ENCODE results near the gene SALL4. TPM values are rescaled to one million over a fixed set of nuclear protein-coding genes. Genes with fewer than 3 reads are reported as not detected.
"Not testable (repeated sequence)": the region's sequence is repeated elsewhere in the genome, so short reads cannot be mapped to it uniquely, and the experiment has no call there.

The SALL4 gene
- total and polyA plus RNA-seq, 2 experiments from 2014 or later = 122 to 227 TPM

DNA sequence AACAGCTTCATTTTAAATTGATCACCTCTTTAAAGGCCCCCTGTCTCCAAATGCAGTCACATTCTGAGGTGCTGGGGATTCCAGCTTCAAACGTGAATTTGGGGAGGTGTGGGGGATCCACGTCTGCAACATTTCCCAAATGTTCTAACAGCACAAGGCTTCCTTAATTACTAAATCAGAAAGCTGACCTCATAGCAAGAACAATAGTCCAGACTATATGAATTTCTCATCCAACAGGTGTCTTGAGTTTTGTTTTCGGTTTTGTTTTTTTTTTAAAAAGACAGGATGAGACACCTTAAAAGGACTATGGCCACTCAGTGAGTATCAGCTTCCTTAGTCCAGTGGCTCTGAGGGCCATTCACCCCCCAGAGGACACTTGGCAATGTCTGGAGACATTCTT is 45.7 kb downstream of the SALL4 start:
- Histone ChIP-seq H3K79me2 (replicated peaks; ENCODE audit: insufficient read depth) (no peaks in the 10 kb centered on the region), H3K27me3 (ENCODE audit: insufficient read depth) (no peaks in the 10 kb centered on the region), H2AFZ (no peak overlapping the region), H3F3A (replicated peaks; ENCODE audit: low read depth) (no peaks in the 10 kb centered on the region), H3K9me2 (ENCODE audit: insufficient read depth) (no peaks in the 10 kb centered on the region), H3K36me3 (ENCODE audit: insufficient read depth) (no peaks in the 10 kb centered on the region), H4K20me1 (replicated peaks; ENCODE audit: insufficient read depth) (no peaks in the 10 kb centered on the region), H3K4me2 (no peak overlapping the region), H3K27ac (ENCODE audit: low read depth) (no peak overlapping the region), H3K4me1 (ENCODE audit: insufficient read depth) (no peaks in the 10 kb centered on the region; the same call in 1 of the 2 replicates), H3K4me3 (no peak overlapping the region)
- Mint-ChIP-seq H3K27ac (no peak overlapping the region), H3K4me1 (peaks cover 9% of the 10 kb centered on the region), H3K27me3 (ENCODE audit: insufficient read depth, low read depth, poor library complexity) (peaks cover 4% of the 10 kb centered on the region), H3K4me3 (no peak overlapping the region), H3K9me3 (peaks cover 1% of the 10 kb centered on the region; the same call in 1 of the 3 replicates), H3K36me3 (ENCODE audit: low read depth) (peaks cover 8% of the 10 kb centered on the region; the same call in 2 of the 3 replicates)
- TF ChIP-seq NANOG (IDR thresholded peaks at IDR 0.05; ENCODE audit: borderline replicate concordance) (no peak), CREB1 (CRISPR knock-in tag; IDR thresholded peaks at IDR 0.05; ENCODE audit: low read depth) (no peak), POLR2AphosphoS5 (IDR thresholded peaks at IDR 0.05; ENCODE audit: low read depth) (no peak), EZH2 (IDR thresholded peaks at IDR 0.05; ENCODE audit: low read depth, unreplicated experiment) (no peak), ZNF114 (CRISPR knock-in tag; IDR thresholded peaks at IDR 0.05) (no peak), STAT1 (IDR thresholded peaks at IDR 0.05; ENCODE audit: unreplicated experiment) (no peak), JUNB (IDR thresholded peaks at IDR 0.05; ENCODE audit: unreplicated experiment) (no peak)
- TF ChIP-seq, protein P1, sequence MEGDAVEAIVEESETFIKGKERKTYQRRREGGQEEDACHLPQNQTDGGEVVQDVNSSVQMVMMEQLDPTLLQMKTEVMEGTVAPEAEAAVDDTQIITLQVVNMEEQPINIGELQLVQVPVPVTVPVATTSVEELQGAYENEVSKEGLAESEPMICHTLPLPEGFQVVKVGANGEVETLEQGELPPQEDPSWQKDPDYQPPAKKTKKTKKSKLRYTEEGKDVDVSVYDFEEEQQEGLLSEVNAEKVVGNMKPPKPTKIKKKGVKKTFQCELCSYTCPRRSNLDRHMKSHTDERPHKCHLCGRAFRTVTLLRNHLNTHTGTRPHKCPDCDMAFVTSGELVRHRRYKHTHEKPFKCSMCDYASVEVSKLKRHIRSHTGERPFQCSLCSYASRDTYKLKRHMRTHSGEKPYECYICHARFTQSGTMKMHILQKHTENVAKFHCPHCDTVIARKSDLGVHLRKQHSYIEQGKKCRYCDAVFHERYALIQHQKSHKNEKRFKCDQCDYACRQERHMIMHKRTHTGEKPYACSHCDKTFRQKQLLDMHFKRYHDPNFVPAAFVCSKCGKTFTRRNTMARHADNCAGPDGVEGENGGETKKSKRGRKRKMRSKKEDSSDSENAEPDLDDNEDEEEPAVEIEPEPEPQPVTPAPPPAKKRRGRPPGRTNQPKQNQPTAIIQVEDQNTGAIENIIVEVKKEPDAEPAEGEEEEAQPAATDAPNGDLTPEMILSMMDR (conservative IDR thresholded peaks at IDR 0.05; ENCODE audit: low read depth in 2 of 2) = no peak
- TF ChIP-seq, protein P2, sequence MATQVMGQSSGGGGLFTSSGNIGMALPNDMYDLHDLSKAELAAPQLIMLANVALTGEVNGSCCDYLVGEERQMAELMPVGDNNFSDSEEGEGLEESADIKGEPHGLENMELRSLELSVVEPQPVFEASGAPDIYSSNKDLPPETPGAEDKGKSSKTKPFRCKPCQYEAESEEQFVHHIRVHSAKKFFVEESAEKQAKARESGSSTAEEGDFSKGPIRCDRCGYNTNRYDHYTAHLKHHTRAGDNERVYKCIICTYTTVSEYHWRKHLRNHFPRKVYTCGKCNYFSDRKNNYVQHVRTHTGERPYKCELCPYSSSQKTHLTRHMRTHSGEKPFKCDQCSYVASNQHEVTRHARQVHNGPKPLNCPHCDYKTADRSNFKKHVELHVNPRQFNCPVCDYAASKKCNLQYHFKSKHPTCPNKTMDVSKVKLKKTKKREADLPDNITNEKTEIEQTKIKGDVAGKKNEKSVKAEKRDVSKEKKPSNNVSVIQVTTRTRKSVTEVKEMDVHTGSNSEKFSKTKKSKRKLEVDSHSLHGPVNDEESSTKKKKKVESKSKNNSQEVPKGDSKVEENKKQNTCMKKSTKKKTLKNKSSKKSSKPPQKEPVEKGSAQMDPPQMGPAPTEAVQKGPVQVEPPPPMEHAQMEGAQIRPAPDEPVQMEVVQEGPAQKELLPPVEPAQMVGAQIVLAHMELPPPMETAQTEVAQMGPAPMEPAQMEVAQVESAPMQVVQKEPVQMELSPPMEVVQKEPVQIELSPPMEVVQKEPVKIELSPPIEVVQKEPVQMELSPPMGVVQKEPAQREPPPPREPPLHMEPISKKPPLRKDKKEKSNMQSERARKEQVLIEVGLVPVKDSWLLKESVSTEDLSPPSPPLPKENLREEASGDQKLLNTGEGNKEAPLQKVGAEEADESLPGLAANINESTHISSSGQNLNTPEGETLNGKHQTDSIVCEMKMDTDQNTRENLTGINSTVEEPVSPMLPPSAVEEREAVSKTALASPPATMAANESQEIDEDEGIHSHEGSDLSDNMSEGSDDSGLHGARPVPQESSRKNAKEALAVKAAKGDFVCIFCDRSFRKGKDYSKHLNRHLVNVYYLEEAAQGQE (IDR thresholded peaks at IDR 0.05; ENCODE audit: unreplicated experiment) = no peak
- TF ChIP-seq, protein P3, sequence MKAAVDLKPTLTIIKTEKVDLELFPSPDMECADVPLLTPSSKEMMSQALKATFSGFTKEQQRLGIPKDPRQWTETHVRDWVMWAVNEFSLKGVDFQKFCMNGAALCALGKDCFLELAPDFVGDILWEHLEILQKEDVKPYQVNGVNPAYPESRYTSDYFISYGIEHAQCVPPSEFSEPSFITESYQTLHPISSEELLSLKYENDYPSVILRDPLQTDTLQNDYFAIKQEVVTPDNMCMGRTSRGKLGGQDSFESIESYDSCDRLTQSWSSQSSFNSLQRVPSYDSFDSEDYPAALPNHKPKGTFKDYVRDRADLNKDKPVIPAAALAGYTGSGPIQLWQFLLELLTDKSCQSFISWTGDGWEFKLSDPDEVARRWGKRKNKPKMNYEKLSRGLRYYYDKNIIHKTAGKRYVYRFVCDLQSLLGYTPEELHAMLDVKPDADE (IDR thresholded peaks at IDR 0.05) = no peak
- TF ChIP-seq, protein P4, sequence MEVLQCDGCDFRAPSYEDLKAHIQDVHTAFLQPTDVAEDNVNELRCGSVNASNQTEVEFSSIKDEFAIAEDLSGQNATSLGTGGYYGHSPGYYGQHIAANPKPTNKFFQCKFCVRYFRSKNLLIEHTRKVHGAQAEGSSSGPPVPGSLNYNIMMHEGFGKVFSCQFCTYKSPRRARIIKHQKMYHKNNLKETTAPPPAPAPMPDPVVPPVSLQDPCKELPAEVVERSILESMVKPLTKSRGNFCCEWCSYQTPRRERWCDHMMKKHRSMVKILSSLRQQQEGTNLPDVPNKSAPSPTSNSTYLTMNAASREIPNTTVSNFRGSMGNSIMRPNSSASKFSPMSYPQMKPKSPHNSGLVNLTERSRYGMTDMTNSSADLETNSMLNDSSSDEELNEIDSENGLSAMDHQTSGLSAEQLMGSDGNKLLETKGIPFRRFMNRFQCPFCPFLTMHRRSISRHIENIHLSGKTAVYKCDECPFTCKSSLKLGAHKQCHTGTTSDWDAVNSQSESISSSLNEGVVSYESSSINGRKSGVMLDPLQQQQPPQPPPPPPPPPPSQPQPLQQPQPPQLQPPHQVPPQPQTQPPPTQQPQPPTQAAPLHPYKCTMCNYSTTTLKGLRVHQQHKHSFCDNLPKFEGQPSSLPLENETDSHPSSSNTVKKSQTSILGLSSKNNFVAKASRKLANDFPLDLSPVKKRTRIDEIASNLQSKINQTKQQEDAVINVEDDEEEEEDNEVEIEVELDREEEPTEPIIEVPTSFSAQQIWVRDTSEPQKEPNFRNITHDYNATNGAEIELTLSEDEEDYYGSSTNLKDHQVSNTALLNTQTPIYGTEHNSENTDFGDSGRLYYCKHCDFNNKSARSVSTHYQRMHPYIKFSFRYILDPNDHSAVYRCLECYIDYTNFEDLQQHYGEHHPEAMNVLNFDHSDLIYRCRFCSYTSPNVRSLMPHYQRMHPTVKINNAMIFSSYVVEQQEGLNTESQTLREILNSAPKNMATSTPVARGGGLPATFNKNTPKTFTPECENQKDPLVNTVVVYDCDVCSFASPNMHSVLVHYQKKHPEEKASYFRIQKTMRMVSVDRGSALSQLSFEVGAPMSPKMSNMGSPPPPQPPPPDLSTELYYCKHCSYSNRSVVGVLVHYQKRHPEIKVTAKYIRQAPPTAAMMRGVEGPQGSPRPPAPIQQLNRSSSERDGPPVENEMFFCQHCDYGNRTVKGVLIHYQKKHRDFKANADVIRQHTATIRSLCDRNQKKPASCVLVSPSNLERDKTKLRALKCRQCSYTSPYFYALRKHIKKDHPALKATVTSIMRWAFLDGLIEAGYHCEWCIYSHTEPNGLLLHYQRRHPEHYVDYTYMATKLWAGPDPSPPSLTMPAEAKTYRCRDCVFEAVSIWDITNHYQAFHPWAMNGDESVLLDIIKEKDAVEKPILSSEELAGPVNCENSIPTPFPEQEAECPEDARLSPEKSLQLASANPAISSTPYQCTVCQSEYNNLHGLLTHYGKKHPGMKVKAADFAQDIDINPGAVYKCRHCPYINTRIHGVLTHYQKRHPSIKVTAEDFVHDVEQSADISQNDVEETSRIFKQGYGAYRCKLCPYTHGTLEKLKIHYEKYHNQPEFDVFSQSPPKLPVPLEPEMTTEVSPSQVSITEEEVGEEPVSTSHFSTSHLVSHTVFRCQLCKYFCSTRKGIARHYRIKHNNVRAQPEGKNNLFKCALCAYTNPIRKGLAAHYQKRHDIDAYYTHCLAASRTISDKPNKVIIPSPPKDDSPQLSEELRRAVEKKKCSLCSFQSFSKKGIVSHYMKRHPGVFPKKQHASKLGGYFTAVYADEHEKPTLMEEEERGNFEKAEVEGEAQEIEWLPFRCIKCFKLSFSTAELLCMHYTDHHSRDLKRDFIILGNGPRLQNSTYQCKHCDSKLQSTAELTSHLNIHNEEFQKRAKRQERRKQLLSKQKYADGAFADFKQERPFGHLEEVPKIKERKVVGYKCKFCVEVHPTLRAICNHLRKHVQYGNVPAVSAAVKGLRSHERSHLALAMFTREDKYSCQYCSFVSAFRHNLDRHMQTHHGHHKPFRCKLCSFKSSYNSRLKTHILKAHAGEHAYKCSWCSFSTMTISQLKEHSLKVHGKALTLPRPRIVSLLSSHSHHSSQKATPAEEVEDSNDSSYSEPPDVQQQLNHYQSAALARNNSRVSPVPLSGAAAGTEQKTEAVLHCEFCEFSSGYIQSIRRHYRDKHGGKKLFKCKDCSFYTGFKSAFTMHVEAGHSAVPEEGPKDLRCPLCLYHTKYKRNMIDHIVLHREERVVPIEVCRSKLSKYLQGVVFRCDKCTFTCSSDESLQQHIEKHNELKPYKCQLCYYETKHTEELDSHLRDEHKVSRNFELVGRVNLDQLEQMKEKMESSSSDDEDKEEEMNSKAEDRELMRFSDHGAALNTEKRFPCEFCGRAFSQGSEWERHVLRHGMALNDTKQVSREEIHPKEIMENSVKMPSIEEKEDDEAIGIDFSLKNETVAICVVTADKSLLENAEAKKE (CRISPR knock-in tag; IDR thresholded peaks at IDR 0.05) = no peak
- DNase-seq (ENCODE audit: low spot score) = no peak
- ATAC-seq = no peak

DNA sequence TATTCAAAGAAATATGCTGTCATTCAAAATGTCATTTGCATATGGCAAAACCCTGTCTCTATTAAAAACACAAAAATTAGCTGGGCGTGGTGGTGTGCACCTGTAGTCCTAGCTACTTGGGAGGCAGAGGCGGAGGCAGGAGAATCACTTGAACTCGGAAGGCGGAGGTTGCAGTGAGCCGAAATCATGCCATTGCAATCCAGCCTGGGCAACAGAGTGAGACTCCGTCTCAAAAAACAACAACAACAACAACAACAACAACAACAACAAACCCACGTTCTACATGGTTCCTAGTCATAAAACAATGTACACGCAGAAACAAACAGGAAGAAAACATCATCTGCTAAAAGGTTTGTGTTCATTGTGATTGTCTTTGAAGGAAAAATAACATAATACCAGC is 49.1 kb downstream of the SALL4 start:
- not testable (repeated sequence) for H3K9me3 Mint-ChIP-seq; H2AFZ ChIP-seq; H3K79me2 ChIP-seq (replicated peaks; ENCODE audit: insufficient read depth); DNase-seq (ENCODE audit: low spot score); H3K9me2 ChIP-seq (ENCODE audit: insufficient read depth); H3K27me3 Mint-ChIP-seq (ENCODE audit: insufficient read depth, low read depth, poor library complexity); H3F3A ChIP-seq (replicated peaks; ENCODE audit: low read depth); H4K20me1 ChIP-seq (replicated peaks; ENCODE audit: insufficient read depth); ATAC-seq; H3K4me3 ChIP-seq; H3K4me1 Mint-ChIP-seq; H3K36me3 Mint-ChIP-seq (ENCODE audit: low read depth); H3K36me3 ChIP-seq (ENCODE audit: insufficient read depth); H3K27ac ChIP-seq (ENCODE audit: low read depth); H3K4me3 Mint-ChIP-seq; H3K4me2 ChIP-seq; H3K4me1 ChIP-seq (ENCODE audit: insufficient read depth); H3K27ac Mint-ChIP-seq; H3K27me3 ChIP-seq (ENCODE audit: insufficient read depth)

Measured in GM23338 (cell line).